Islet of Langerhans (tissue), 1 donor: ENCODE data around the gene ZNF821.
"Not testable (repeated sequence)": the region's sequence is repeated elsewhere in the genome, so short reads cannot be mapped to it uniquely, and the experiment has no call there.

Experiments
- FAIRE-seq: peaks from one replicate; lab custom pipeline; 2011; peaks lifted over from hg19 to GRCh38; lab: Jason Lieb, UNC

ZNF821 gene, protein sequence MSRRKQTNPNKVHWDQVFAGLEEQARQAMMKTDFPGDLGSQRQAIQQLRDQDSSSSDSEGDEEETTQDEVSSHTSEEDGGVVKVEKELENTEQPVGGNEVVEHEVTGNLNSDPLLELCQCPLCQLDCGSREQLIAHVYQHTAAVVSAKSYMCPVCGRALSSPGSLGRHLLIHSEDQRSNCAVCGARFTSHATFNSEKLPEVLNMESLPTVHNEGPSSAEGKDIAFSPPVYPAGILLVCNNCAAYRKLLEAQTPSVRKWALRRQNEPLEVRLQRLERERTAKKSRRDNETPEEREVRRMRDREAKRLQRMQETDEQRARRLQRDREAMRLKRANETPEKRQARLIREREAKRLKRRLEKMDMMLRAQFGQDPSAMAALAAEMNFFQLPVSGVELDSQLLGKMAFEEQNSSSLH

DNA sequence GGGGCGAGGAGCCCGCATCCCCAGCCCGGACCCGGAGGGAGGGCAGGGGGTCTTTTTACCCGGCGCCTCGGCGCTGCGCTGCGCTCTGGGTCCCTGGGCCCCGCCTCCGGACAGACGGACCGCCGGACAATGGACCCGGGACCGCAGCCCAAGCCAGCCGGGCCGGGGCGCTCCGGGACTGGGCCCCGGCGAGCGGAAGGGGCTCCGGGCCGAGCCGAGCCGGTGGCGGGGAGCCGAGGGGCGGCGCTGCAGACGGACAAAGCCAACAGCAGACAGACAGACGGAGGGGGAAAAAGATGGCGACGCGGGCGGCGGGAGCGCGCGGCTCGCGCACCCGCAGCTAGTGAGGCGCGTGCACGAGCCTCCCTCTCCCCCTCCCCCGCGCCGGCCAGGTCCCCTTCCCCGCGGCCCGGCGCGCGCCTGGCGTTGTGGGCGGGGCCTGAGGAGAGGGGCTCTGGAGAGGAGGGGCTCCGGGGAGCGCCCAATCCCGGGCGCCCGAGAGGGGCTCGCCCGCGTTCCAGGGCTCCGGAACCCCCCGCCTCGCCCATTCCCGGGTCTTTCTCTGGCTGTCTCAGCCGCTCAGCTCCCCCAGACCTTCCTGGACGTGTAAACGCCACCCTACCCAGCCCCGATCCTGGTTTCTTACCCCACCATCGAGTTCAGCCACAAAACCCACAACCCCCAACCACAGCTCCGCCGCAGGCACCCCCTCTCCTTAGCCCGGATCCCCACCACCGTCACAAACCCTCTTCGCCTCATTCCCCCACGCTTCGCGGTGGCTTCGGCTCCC is at the start of gene ZNF821:
Gene ZNF821 (minus strand): TSS at position 334 of the 790 bp plus-strand sequence. CDS start 4,236 bp downstream, outside the sequence.
- FAIRE-seq, result no peak

DNA sequence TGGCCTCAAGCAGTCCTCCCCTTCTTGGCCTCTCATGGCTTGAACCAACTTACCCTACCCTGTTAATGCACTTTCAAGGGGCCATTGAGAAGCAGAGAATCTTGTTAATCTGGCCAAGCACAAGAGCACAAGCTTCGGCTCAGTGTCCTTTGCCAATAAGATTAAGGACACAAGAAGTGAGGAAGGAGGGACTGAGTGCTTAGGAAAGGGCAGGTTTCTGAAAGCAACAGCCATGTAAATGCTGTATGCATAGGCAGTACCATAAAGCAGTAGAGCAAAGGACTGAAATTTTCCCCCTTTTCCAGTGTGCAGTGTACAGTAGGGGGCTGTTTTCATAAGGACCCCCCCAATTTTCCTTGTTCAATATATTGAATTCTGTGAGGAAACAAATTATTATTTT is 49.0 kb upstream of the ZNF821 start:
- FAIRE-seq, result no peak

DNA sequence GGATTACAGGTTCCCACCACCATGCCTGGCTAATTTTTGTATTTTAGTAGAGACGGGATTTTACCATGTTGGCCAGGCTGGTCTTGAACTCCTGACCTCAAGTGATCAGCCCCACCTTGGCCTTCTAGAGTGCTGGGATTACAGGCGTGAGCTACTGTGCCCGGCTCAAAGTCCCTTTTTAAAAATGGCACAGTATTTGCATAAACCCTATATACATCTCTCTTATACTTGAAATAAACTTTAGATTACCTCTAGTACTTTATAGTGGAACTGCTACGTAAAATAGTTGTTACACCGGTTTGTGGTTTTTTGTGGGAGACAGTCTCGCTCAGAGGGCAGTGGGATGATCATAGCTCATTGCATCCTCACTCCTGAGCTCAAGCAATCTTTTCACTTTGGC is 47.6 kb upstream of the ZNF821 start:
- no peak for FAIRE-seq

DNA sequence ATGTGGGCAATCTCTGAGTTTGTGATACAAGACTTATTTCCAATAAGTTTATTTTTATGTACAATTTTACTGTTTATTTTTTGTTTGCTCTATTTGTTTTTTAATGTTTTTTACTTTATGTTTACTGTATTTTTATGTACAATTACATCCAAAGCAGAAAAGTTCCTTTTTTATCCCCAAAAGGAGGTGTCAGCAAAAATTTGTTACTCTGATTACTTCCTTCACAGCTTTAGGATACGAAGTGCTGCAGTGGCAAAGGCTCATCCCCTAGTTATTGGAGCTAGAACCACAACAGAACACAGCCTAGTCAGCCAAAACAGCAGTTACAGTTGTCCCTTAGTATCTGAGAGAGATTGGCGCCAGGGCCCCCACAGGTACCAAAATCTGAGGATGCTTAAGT is 47.0 kb upstream of the ZNF821 start:
- FAIRE-seq, result no peak

DNA sequence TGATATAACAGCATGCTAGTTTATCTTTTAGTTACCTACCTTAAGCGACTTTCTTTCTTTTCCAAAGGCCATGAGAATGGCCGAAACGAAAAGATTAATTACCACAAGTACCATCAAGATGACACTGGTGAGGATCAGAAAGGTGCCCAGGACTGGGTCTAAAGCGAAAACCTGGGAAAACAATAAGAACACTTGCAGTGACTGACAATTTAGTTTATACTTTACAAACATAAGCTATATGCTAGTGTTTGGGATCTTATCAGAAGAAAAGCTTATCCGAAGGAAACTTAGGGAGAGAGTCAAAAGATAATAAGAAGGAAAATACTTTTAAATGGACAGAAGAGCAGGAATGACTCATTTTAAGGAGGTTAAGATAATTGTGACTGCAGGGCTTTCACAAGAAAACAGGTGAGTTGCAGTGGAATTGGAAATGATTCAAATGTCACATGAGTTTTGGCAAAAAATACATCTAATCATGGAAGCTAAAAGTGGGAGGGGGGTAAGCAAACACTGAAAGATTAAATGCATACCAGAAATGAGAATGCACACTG is 46.1 kb upstream of the ZNF821 start:
- FAIRE-seq, result no peak

DNA sequence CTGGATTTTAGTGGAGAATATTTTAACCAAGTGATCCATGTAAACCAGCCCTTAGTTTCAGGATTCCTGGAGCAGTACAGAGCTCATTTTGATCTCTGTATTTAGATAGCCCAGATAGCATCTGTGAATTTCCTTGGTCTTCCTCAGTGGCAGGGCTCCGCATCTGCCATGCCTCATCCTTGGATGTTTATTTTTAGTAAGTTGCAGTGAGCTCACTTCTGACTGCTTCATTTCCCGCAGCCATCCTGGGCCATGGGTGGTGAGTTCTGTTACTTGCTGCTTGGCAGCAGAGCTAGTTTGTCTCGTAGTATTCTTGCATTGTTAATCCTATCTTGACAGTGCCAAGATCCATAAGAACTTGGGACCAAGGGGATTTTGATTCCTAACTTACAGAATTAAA is 45.1 kb upstream of the ZNF821 start:
- FAIRE-seq, result no peak

DNA sequence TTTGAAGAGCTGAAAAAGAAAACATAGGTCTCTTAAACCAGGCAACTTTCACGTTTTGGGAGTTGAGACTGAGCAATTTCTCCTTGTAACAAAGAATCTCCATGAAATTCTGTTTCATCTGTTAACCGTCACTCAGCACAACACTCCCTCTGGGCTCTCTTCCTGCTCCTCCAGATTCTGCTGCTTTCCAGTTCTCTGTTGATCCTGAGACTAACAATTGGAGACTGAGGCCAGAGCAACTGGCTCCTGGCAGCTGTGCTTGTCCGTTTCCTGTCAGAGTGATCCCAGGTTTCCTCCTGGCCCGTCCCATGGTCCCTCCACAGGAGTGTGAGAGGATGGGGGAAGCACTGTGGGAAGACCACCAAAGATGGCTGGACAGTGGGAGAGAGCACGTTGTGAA is 43.8 kb upstream of the ZNF821 start:
- no peak for FAIRE-seq

DNA sequence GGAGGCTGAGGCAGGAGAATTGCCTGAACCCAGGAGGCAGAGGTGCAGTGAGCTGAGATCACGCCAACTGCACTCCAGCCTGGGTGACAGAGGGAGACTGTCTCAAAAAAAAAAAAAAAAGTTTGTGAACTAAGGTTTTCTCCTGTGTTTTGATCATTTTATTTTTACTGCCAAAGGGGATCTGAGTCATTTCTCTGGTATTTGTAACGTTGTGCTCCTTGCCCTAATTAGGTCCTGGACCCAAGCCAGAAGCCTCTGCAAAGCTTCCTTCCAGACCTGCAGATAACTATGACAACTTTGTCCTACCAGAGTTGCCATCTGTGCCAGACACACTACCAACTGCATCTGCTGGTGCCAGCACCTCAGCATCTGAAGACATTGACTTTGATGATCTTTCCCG is 43.4 kb upstream of the ZNF821 start:
- FAIRE-seq, result no peak

DNA sequence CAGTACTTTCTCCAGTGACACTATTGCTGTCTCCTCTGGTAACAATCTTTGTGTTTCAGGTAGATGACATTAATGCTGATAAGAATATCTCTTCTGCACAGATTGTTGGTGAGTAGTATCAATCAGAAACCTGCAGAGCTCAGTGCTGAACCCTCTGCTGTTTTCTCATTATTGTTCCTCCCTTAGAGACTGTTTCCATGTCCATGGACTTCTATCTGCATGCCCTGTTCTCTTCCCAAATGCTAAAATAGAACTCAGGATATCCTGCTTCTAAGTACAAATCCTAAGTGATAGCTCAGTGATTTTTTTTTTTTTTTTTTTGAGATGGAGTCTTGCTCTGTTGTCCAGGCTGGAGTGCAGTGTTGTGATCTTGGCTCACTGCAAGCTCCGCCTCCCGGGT is 40.7 kb upstream of the ZNF821 start:
- no peak for FAIRE-seq

DNA sequence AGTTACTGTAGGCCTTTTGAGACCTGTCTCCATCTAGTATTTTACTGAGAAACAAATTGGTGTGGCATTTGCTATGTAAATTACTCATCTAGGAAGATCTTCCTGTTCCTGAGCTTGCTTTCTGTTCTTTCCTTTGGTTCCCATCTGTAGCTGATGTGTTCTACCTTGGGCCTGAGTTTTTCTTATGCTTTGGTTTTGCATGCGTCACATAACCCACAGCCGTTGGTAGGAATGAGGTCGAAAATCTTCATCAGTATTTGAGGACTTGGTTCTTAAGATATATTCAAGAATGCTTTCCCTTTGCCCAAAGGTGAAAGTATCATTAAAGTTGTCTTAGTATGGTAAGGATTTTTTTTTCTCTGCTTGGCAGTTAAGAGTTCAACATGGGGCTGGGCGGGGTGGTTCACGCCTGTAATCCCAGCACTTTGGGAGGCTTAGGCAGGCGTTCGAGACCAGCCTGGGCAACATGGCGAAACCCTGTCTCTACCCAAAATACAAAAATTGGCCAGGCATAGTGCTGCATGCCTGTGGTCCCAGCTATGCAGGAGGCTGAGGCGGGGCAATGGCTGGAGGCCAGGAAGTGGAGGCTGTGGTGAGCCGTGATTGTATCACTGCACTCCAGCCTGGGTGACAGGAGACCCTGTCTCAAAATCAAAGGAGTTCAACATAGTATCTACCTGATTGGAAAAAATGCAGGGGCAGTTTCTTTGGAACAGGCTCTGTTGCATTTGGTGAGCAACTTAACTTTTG is 40.1 kb upstream of the ZNF821 start:
- no peak for FAIRE-seq

DNA sequence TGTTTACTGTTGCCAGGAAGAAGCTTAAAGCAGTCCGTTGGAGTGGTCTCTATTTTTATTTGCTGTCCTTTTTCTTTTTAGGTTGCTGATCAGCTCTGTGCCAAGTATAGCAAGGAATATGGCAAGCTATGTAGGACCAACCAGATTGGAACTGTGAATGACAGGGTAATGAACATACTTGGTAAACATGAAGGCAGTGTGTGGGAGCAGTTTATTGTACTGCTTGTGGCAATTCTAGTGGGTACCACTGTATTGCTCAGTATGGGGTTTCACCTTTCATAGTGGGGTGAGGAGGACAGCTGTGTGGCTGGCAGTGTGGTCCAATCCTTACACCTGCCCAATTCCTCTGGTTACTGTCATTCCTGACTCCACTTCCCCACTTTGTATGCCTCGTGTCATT is 36.7 kb upstream of the ZNF821 start:
- no peak for FAIRE-seq

DNA sequence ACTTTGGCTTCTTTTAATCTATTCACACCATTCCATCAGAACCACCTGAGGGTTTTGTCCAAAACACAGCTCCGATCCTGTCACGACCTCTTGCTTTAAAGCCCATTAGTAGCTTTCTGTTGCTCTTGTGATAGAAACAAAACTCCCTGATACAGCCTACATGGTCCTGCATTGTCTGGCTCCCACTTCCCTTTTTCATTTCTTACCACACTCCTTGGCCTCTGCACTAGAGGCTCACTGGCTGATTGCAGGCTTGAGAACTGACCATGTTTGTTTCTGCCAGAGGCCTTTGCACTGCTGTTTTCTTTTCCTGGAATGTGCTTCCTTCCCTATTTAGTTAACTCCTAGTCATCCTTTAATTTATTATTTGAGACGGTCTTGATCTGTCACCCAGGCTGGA is 35.1 kb upstream of the ZNF821 start:
- no peak for FAIRE-seq

DNA sequence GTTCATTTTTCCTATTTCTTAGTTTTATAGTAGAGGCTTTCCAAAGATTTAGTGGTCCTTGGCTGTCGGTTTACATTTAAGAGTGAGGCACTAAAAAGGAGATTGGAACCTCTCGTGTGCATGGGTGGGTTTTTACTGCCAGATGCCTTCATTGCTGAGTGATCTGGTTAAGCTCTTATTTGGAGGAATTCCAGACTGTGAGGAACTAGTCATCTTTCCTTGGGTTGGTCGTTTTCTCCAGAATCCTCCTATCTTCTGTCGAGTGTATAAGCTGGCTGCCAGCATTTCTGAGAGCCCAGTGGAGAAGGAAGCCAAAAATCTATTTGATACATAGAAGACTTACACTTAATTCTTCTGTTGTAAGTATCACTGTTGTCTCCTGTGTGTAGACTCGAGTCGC is 33.9 kb upstream of the ZNF821 start:
- no peak for FAIRE-seq

DNA sequence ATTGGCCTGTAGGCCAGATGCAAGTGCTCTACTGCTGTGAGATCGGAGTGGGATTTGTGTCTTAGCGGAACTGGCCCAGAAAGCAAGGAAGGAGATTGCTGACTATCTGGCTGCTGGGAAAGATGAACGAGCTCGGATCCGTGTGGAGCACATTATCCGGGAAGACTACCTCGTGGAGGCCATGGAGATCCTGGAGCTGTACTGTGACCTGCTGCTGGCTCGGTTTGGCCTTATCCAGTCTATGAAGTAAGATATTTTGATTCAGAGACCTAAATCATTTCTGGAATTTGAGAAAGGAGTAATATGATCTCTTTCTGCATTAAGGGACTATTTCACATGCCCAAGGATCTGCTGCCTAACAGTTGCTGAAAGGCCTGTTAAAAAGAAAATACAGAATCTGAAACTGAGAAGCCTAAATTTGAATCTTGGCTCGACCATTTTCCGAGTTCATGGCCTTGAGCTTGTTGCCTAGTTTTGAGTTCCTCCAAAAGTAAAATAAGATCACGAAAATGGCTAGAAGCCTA is 32.5 kb upstream of the ZNF821 start:
- FAIRE-seq, result no peak

DNA sequence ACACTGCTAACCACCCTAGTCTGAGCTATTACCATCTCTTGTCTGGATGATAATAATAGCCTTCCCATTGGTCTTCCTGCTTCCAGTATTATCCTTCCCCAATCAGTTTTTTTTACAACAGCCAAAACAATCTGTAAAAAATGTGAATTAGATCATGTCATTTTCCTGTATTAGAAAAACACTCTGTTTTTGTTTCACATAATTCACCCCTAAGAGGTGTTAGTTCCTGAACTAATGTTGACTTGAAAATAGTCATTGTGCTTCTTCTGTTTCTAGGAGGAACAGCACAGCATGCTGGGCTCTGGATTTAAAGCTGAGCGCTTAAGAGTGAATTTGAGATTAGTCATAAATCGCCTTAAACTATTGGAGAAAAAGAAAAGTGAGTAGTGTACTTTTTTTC is 31.4 kb upstream of the ZNF821 start:
- no peak for FAIRE-seq

DNA sequence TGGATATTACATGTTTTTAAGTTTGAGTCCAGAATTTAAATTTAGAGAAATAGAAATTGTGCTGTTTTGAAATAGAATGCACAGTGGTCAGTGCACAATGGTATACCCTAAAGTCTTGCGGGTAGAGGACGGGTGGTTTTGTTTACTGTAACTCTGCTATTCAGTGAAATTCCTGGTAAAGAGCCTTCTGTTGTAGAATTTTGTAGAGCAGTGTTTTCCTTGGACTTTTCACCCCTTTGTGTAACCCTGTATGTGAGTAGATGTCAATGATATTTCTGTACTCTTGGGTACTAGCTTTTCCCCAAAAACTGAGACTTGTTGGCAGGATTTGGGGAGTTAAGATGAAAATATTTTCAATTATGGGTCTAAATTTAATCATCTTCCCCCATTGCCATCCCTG is 30.8 kb upstream of the ZNF821 start:
- FAIRE-seq, result no peak

DNA sequence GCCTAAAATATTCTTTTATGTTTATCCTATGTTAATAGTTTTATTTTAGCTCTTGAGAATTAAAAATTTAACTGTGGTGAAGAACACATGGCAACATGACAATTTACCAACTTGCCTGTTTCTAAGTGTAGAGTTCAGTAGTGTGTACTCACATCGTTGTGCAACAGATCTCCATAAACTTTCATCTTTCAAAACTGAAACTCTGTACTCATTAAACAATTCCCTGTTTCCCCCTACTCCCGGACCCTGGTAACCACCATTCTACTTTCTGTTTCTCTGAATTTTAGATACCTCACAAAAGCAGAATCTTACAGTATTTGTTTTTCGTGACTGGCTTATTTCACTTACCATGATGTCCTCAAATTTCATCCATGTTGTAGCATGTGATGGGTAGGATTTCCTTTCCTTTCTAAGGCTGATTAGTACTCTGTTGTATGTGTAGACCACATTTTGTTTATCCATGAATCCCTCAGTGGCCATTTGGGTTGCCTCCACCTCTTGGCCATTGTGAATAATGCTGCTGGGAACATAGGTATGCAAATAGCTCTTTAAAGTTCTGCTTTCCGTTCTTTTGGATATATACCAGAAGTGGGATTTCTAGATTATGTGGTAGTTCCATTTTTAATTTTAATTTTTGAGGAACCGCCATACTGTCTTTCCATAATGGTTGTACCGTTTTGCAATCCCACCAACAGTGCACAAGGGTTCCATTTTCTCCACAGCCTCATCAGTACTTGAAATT is 28.7 kb upstream of the ZNF821 start:
- no peak for FAIRE-seq

DNA sequence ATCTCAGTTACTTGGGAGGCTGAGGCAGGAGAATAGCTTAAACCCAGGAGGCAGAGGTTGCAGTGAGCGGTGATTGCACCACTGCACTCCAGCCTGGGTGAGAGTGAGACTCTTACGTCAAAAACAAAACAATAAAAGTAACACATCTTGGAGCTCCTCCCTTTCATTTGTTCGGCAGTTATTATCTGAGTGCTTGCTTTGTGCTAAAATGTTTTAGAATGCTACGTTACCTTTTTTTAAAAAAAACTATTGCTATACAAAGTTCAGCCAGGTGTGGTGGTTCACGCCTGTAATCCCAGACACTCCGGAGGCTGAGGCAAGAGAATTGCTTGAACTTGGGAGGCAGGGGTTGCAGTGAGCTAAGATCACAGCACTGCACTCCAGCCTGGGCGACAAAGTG is 27.1 kb upstream of the ZNF821 start:
- FAIRE-seq, result no peak

DNA sequence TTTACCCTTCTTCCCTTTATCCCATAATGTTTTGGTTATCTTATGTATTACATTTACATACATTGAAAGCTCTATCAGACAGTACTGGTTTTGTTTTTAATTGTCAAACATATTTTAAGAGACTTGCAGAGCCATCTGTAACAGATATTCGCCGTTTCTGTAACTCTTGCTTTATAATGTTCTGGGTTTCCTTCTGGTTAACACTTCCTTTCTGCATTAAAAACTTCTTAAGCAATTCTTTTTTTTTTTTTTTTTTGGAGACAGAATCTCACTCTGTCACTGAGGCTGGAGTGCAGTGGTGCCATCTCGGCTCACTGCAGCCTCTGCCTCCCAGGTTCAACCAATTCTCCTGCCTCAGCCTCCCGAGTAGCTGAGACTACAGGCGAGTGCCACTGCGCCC is 21.8 kb upstream of the ZNF821 start:
- FAIRE-seq, result not testable (repeated sequence)

DNA sequence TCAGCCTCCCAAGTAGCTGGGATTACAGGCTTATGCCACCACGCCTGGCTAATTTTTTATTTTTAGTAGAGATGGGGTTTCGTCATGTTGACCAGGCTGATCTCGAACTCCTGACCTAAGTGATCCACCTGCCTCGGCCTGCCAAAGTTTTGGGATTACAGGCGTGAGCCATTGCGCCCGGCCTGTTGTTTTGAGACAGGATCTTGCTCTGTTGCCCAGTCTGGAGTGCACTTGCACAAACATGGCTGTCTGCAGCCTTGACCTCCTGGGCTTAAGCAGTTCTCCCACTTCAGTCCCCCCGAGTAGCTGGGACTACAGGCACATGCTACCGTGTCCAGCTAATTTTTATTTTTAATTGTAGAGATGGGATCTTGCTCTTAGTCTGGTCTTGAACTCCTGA is 20.3 kb upstream of the ZNF821 start:
- FAIRE-seq, result no peak

DNA sequence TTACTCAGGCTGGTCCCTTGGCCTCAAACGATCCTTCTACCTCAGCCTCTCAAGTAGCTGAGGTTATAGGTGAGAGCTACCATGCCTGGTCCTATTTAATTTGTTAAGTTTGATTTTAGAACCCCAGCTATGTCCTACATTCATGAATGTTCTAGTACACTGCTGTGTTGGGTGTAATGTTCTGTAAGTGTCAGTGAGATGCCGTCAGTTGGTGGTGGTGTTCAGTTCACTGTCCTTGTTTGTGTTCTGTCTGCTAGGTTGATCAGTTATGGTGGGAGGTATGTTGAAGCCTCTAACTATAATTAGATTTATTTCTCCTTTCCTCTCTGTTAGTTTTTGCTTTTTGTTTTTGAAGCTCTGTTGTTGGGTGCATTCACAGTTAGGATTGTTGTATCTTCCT is 19.6 kb upstream of the ZNF821 start:
- no peak for FAIRE-seq
